KMS-11 (cell line): ENCODE results near the gene FZD4.

Experiments
- H2AFZ ChIP-seq: fragments of 200-600 bp; sonication (generic); 2 replicates; pipeline ENCODE4 v1.6.1; 2016; ENCODE audit warnings: antibody characterized with exemption, mixed run types, low read depth
- H3K27ac ChIP-seq: fragments of 200-600 bp; sonication (generic); 2 replicates; pipeline ENCODE4 v1.6.1; 2016; ENCODE audit warnings: mild to moderate bottlenecking, mixed run types
- H3K27me3 ChIP-seq: fragments of 200-600 bp; sonication (generic); 2 replicates; pipeline ENCODE4 v1.6.1; 2017; ENCODE audit warnings: mild to moderate bottlenecking, low read depth, mixed run types, moderate library complexity; ENCODE audit not compliant: insufficient read depth
- H3K36me3 ChIP-seq: fragments of 200-600 bp; sonication (generic); 2 replicates; pipeline ENCODE4 v1.6.1; 2017; ENCODE audit warnings: mild to moderate bottlenecking, mixed run types; ENCODE audit not compliant: insufficient read depth
- H3K4me1 ChIP-seq: fragments of 200-600 bp; sonication (generic); 2 replicates; pipeline ENCODE4 v1.6.1; 2016; ENCODE audit warnings: mild to moderate bottlenecking, low read depth, mixed run types; ENCODE audit not compliant: poor library complexity, severe bottlenecking
- H3K4me2 ChIP-seq: fragments of 200-600 bp; sonication (generic); 2 replicates; pipeline ENCODE4 v1.7.0; 2016; ENCODE audit warnings: mild to moderate bottlenecking, mixed run types
- H3K4me3 ChIP-seq: fragments of 200-600 bp; sonication (generic); IDR thresholded peaks from 2 replicates; pipeline ENCODE4 v1.6.1; 2017; ENCODE audit warnings: low read depth, low read length, mixed read lengths; ENCODE audit not compliant: insufficient read depth
- H3K79me2 ChIP-seq: fragments of 200-600 bp; sonication (generic); 2 replicates; pipeline ENCODE4 v1.6.1; 2016; ENCODE audit warnings: low read depth, mixed run types; ENCODE audit not compliant: insufficient read depth
- H3K9ac ChIP-seq: fragments of 200-600 bp; sonication (generic); 2 replicates; pipeline ENCODE4 v1.6.1; 2016; ENCODE audit warnings: mild to moderate bottlenecking, mixed run types
- H4K20me1 ChIP-seq: fragments of 200-600 bp; sonication (generic); 2 replicates; pipeline ENCODE4 v1.6.1; 2016; ENCODE audit warnings: mild to moderate bottlenecking, mixed run types; ENCODE audit not compliant: insufficient read depth
- CTCF ChIP-seq: fragments of 200-600 bp; sonication (generic); conservative IDR thresholded peaks from 2 replicates; pipeline ENCODE4 v1.6.1; 2017; ENCODE audit warnings: low read depth, mild to moderate bottlenecking, antibody characterized with exemption, low read length, moderate library complexity, mixed read lengths

Gene FZD4

GRCh38 chr11:86914865-86915519 is 40.2 kb downstream of the FZD4 start:
- H3K4me1 ChIP-seq, result peaks cover 22% of the 10 kb centered on the region
- no peak overlapping the region for H3K27ac ChIP-seq
- no peaks in the 10 kb centered on the region for H3K36me3 ChIP-seq
- H3K4me3 ChIP-seq, result no peak overlapping the region
- H3K9ac ChIP-seq, result no peak overlapping the region
- H3K27me3 ChIP-seq, result no peaks in the 10 kb centered on the region
- no peak overlapping the region for H2AFZ ChIP-seq
- no peak overlapping the region for H3K4me2 ChIP-seq
- no peaks in the 10 kb centered on the region for H3K79me2 ChIP-seq
- no peak for TF ChIP-seq CTCF
- no peaks in the 10 kb centered on the region for H4K20me1 ChIP-seq

- TF ChIP-seq CTCF, result no peak
- Histone ChIP-seq H3K4me1 (peaks cover 5% of the 10 kb centered on the region), H3K9ac (no peak overlapping the region), H2AFZ (no peak overlapping the region), H3K4me3 (no peak overlapping the region), H3K27me3 (no peaks in the 10 kb centered on the region), H3K36me3 (no peaks in the 10 kb centered on the region), H3K79me2 (no peaks in the 10 kb centered on the region), H3K27ac (no peak overlapping the region), H4K20me1 (no peaks in the 10 kb centered on the region), H3K4me2 (no peak overlapping the region)
Observed at GRCh38 chr11:86912238-86912637, 43.0 kb downstream of the FZD4 start.

GRCh38 chr11:86910592-86910991 is 44.6 kb downstream of the FZD4 start:
- no peak overlapping the region for H3K27ac ChIP-seq
- no peaks in the 10 kb centered on the region for H3K36me3 ChIP-seq
- no peak overlapping the region for H3K9ac ChIP-seq

GRCh38 chr11:86906198-86906597 is 49.0 kb downstream of the FZD4 start:
- Histone ChIP-seq H3K9ac (no peak overlapping the region), H4K20me1 (no peaks in the 10 kb centered on the region), H3K4me1 (no peaks in the 10 kb centered on the region), H3K27me3 (no peaks in the 10 kb centered on the region), H3K4me3 (no peak overlapping the region), H3K27ac (no peak overlapping the region), H2AFZ (no peak overlapping the region), H3K4me2 (no peak overlapping the region), H3K79me2 (no peaks in the 10 kb centered on the region), H3K36me3 (no peaks in the 10 kb centered on the region)
- TF ChIP-seq CTCF, result no peak

More at GRCh38 chr11:86910592-86910991, 44.6 kb downstream of the FZD4 start:
- no peak overlapping the region for H3K4me2 ChIP-seq
- no peak overlapping the region for H3K4me3 ChIP-seq
- no peaks in the 10 kb centered on the region for H3K79me2 ChIP-seq
- no peak for TF ChIP-seq CTCF
- H3K27me3 ChIP-seq, result no peaks in the 10 kb centered on the region
- no peak overlapping the region for H2AFZ ChIP-seq
- no peaks in the 10 kb centered on the region for H3K4me1 ChIP-seq
- H4K20me1 ChIP-seq, result no peaks in the 10 kb centered on the region
